GM19463 (cell line): Measurements from ENCODE around the gene B3GNT4.
"Not testable (repeated sequence)": the region's sequence is repeated elsewhere in the genome, so short reads cannot be mapped to it uniquely, and the experiment has no call there.

Experiments
- ATAC-seq: cut with Tn5 transposase; IDR thresholded peaks from one replicate; pipeline ENCODE4 v1.9.1; 2021; ENCODE audit warnings: mild to moderate bottlenecking, moderate library complexity; ENCODE audit not compliant: unreplicated experiment

Gene B3GNT4

GRCh38 chr12:122203301-122204166 lies at the start of gene B3GNT4:
TSS of gene B3GNT4 (plus strand) at chr12:122203709. CDS start at chr12:122204619, 910 bp downstream.
- ATAC-seq, result no peak

- ATAC-seq, result no peak
Observed at GRCh38 chr12:122155705-122156104, 47.8 kb upstream of the B3GNT4 start.

GRCh38 chr12:122158700-122159285 lies 44.7 kb upstream of the B3GNT4 start:
- ATAC-seq, result no peak

- no peak for ATAC-seq
Observed at GRCh38 chr12:122159882-122160281, 43.6 kb upstream of the B3GNT4 start.

GRCh38 chr12:122160761-122161160 lies 42.7 kb upstream of the B3GNT4 start:
- ATAC-seq, result no peak

- ATAC-seq, result no peak
Observed at GRCh38 chr12:122161682-122162081, 41.8 kb upstream of the B3GNT4 start.

GRCh38 chr12:122162976-122163375 lies 40.5 kb upstream of the B3GNT4 start:
- no peak for ATAC-seq

- no peak for ATAC-seq
Observed at GRCh38 chr12:122166422-122167349, 36.8 kb upstream of the B3GNT4 start.

GRCh38 chr12:122167356-122167925 lies 36.1 kb upstream of the B3GNT4 start:
- no peak for ATAC-seq

GRCh38 chr12:122168492-122168891 lies 35.0 kb upstream of the B3GNT4 start:
- no peak for ATAC-seq

- ATAC-seq, result no peak
Observed at GRCh38 chr12:122171399-122171798, 32.1 kb upstream of the B3GNT4 start.

GRCh38 chr12:122172262-122172939 lies 31.1 kb upstream of the B3GNT4 start:
- ATAC-seq, result no peak

GRCh38 chr12:122174155-122174845 lies 29.2 kb upstream of the B3GNT4 start, which contains the start of gene IL31:
TSS of gene IL31 (minus strand) at chr12:122174221. CDS start at chr12:122174172, 49 bp downstream.
- ATAC-seq, result no peak

- ATAC-seq, result not testable (repeated sequence)
Observed at GRCh38 chr12:122176473-122176872, 27.0 kb upstream of the B3GNT4 start.

- no peak for ATAC-seq
Observed at GRCh38 chr12:122182887-122183587, 20.5 kb upstream of the B3GNT4 start, which contains the start of gene LRRC43. TSS of gene LRRC43 (plus strand) at chr12:122183123. CDS start at chr12:122183145, 22 bp downstream.

GRCh38 chr12:122183588-122183940 lies 19.9 kb upstream of the B3GNT4 start:
- ATAC-seq, result no peak

- ATAC-seq, result no peak
Observed at GRCh38 chr12:122184517-122184916, 19.0 kb upstream of the B3GNT4 start.

- ATAC-seq, result no peak
Observed at GRCh38 chr12:122185079-122185478, 18.4 kb upstream of the B3GNT4 start.

GRCh38 chr12:122185494-122186082 lies 17.9 kb upstream of the B3GNT4 start:
- ATAC-seq, result no peak
